Activated effector memory CD4-positive, alpha-beta T cell treated with Interleukin-2 at 50 U/mL for 16 hours (primary cell): ENCODE measurements around the gene CD2BP2.
"Not testable (repeated sequence)": the region's sequence is repeated elsewhere in the genome, so short reads cannot be mapped to it uniquely, and the experiment has no call there.

Experiments
- DNase-seq: peaks from one replicate; pipeline ENCODE4 v3.0.0-alpha.2; 2020

Gene CD2BP2

DNA sequence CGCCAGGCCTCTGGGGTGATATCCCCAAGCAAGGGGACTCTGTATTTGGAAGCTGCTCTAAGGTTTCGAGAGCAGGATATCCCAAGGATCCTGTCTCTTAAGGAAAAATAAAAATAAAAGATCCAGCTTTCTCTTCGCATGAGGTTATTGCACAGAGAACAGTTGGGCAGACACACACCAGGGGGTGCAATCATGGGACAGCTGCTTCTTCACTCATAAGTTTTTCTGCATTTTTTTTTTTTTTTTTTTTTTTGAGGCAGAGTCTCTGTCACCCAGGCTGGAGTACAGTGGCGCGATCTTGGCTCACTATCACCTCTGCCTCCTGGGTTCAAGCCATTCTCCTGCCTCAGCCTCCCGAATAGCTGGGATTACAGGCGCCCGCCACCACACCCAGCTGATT, 13.1 kb downstream of the CD2BP2 start:
- not testable (repeated sequence) for DNase-seq

DNA sequence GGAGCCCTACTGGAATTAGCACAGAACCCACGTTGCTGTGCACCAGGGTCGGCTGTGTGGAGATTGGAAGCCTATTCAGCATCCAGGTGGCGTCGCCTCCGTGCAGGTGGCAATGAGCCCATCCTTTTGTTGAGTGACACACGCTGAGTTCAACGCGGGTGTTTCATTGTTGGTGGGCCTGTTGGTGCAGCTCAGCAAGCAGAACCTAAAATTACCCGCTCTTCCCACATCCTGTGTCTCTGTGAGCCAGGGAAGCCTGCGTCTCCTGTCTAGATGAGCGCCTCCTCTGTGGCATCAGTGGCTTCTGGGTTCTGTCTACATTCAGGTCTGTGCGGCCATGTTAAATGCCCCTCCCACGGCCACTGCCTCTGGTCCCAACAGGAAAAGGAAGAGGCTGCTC, 14.5 kb downstream of the CD2BP2 start:
- no peak for DNase-seq

DNA sequence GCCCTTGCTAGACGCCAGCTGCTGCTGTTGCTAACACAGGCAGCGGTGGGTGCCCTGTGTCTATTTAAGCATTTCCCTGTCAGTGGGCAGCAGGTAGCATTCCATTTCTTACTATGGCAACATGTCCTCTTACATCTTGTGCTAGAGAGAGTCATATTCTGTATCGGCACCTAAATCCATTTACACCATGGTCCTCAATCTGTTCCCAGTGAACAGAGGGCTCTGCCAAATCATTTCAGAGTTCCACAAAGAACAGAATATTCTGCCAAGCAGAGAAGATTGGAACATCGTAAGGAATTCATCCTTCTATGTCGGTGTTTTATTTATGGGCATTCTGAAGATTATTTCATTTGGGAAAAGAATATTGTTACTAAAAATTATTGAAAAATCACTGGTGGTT, 16.4 kb downstream of the CD2BP2 start:
- not testable (repeated sequence) for DNase-seq

DNA sequence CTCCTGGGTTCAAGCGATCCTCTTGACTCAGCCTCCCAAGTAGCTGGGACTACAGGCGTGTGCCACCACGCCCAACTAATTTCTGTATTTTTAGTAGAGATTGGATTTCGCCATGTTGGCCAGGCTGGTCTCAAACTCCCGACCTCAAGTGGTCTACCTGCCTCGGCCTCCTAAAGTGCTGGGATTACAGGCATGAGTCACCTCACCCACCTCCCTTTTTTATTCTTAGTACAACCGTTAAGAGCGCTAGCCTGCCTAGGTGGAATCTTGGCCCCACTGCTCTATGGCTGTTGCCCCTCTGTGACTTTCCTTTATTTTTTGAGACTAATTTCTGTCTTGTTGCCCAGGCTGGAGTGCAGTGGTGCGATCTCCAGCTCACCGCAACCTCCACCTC, 17.1 kb downstream of the CD2BP2 start:
- not testable (repeated sequence) for DNase-seq

DNA sequence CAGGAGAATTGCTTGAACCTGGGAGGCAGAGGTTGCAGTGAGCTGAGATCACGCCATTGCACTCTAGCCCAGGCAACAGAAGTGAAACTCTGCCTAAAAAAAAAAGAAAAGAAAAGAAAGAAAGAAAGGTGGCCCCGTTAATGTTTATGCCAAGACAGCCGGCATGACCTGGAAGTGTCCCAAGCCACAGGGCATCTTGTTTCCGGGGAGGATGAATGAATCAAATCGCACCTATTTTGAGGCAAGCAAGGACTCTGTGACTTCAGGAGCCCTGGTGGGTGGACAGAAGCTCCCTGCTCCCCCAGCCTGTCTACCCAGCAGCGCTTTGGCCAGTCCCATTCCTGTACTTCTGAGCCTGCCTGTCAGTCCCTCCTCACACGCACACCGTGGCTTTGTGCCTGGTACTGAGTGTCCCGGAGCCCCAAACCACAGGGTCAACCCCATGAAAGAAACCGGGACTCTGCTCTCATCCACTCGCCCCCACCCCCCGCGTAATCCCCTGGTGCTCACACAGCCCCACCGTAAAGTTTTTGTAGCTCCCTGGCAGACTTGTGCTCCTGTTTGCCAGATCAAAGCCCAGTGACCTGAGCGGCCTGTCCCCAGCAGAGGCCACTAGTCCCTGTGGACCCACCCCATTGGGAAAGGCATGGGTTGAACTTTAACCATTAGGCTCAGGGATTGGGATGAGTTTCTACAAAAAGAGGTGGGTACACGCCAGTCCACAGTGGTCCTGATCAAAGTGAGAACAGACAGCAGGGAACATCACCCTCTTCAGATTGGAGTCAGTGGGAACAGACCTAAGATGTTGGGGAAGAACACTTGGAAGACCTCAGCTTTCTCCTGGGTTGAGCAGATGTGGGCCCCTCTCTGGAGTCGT, 19.3 kb downstream of the CD2BP2 start:
- DNase-seq, result no peak

DNA sequence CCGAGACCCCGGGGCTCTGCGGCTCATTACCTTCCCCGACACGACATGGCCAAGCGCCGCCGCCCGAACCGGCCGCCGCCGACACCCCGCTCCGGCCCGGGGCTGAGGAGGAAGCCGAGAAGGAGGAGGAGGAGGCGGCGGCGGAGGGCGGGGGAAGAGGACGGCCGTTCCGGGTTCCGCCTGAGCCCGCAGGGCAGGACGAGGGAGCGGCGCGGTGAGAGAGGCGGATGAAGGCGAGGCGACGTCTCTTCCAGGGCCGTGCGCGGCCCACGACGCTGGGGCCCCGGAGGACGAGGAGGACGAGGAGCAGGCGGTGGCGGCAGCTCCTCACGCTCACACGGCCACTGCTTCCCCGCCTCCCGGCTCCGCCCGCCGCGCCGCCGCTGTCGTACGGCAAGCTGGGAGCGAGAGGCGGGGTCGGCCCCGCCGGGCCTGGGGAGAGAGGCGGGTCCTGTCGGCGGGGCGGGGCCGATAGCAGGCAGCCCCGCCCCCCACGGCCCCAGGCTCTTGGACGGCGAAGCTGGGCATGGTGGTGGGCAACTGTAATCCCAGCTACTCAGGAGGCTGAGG, 20.0 kb downstream of the CD2BP2 start:
- peak; percentile 79 for DNase-seq

DNA sequence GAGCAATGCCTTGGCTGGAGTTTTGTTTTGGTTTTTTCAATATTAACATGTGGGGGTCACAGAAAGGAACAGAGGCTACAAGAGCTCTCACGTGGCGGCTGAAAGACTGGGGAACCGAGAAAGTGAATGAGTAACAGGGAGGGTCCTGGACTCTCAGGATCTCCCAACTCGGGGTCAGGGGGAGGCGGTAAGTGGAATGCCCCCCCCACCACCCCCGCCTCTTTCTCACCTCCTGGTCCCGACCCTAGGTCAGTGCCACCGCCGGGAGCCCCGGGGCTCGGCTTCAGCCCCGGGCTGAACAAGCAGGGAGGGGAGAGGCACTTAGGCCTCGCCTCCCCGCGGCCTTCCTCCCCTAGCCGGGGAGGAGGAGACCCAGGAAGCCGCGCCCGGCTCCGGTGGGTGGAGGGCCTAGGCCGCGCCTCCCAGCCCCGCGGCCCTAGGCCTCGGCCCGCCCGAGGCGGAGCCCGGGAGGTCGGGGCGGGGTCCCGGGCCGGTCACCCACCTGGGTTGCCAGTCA, 20.6 kb downstream of the CD2BP2 start:
- peak; percentile 84 for DNase-seq

DNA sequence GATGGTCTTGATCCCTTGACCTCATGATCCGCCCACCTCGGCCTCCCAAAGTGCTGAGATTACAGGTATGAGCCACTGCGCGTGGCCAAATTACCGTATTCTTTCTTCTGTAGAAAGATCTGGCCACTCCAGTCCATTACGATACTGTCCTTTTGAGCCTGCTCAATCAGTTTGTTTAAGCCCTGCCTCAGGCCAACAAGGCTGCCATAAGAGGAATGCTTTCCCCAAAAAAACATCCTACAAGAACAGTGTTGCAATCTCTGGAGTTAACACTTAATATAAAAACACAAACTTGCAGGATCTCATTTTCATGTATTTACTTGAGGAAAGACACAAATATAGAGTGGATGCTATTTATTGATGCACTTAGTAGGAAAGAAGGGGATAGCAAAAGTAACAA, 30.9 kb downstream of the CD2BP2 start:
- DNase-seq, result not testable (repeated sequence)

DNA sequence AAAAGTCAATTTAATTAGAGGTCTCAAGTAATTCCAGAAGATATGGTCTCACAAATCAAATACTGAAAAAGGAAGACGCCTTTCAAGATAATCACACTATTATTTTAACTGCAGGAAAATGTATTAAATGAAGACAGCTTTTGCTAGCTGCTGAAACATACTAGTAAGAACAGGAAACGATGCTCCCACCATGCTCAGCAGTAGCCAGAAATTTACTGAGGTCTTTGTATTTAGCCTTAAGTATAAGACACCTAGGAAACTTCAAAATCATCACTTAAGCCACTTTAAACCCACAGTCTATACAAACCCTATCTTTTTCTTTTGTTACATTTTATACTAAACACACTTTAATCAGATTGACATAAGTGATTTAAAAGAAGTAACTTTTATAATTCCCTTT, 36.5 kb downstream of the CD2BP2 start:
- not testable (repeated sequence) for DNase-seq

DNA sequence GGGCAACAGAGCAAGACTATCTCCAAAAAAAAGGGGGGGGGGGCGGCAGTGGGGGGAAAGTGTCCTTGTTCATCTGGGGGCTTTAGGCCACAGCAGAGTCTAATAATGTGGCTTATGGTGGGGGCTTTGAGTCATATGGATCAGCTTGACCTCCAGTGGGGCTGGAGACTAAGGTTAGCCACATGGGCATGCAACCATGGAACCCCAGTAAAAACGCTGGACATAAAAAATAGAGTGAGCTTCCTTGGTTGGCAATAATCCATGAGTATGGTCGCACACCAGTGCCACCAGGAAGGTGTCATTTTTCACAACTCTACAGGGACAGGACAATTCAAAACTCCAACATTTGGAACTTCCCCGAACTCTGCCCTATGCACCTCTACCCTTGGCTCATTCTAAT, 44.2 kb downstream of the CD2BP2 start:
- DNase-seq, result not testable (repeated sequence)

DNA sequence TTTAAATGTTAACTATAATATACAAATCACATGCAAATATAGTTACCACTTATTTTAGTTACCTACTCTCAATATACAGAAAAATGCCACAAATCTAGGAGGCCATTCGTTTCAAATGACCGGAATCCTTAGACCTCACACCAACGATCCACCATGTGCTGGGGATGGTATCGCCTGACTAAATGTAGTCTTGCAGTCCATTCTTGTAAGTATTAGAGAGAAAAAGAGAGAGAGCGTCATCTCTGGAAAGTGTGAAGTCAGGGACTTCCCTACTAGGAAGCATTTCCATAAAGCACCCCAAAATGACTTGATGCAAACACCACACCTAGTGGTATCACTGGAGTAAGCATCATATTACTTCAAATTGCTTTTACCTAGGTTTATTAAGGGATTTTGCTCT, 45.9 kb downstream of the CD2BP2 start:
- not testable (repeated sequence) for DNase-seq
